ENCODE results near the gene GJA9.

Gene GJA9

DNA sequence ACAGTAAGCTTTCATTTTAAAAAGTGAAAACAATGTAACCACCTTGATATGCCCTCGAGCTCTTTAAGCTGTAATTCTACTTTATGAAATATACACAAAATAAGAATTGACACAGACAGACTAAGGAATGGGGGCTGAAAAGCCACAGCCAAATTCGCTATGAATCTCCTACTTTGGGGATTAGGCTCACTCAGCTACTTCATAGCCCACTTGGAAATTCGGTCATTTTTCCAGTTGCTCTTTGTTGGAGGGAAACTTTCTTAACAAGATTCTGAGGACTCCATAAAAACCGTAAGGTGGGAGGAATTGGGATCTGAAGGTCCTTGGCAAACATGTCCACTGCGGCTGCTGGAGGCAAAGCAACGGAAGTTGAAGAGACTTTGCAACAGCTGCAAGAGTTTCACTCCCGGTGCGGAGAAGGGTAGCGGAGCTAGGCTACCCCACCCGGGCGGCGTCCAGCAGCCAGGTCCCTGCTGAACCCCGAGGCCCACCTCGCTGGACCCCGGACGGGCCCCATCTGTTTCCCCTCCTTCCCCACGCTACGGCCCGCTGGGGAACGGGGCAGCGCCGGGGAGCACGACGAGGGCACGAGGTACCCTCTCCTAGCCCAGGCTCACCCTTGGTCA lies 8.9 kb downstream of the GJA9 start:
- peak; percentile 32 for DNase-seq (ENCODE audit: low spot score)
- peak overlapping the region; percentile 78 for H3K27ac ChIP-seq
- CTCF ChIA-PET = interaction anchor here (0.5 to 0.7 kb wide), 3 partner anchors 11 to 166 kb away, joined by 3 to 4 read pairs (median 3); no protein-coding TSS in a partner anchor
- POLR2A ChIA-PET (ENCODE audit: low non-redundant PET) = interaction anchor here (1.0 kb wide), 1 partner anchor 154 kb away, joined by 3 read pairs; the partner anchor contains the start of gene NDUFS5
- TF ChIP-seq, protein P1, sequence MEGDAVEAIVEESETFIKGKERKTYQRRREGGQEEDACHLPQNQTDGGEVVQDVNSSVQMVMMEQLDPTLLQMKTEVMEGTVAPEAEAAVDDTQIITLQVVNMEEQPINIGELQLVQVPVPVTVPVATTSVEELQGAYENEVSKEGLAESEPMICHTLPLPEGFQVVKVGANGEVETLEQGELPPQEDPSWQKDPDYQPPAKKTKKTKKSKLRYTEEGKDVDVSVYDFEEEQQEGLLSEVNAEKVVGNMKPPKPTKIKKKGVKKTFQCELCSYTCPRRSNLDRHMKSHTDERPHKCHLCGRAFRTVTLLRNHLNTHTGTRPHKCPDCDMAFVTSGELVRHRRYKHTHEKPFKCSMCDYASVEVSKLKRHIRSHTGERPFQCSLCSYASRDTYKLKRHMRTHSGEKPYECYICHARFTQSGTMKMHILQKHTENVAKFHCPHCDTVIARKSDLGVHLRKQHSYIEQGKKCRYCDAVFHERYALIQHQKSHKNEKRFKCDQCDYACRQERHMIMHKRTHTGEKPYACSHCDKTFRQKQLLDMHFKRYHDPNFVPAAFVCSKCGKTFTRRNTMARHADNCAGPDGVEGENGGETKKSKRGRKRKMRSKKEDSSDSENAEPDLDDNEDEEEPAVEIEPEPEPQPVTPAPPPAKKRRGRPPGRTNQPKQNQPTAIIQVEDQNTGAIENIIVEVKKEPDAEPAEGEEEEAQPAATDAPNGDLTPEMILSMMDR (conservative IDR thresholded peaks at IDR 0.05; ENCODE audit: low read depth) = no peak

DNA sequence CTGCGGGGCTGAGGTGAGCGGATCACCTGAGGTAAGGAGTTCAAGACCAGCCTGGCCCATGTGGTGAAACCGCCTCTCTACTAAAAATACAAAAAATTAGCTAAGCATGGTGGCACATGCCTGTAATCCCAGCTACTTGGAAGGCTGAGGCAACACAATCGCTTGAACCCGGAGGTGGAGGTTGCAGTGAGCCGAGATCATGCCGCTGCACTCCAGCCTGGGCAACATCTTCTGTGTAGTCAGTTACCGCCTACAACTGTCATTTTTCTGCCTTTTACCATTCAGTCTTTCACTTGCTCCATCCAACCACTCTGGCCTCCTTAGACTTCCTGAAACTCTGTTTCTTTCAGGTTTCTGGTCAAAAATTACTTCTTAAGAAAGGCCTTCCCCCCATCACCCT lies 10.4 kb downstream of the GJA9 start:
- H3K27ac ChIP-seq = no peak overlapping the region
- TF ChIP-seq, protein P1 (conservative IDR thresholded peaks at IDR 0.05; ENCODE audit: low read depth) = no peak
- ChIA-PET POLR2A (ENCODE audit: low non-redundant PET) (no interaction called here), CTCF (interaction anchor here (0.6 kb wide), 1 partner anchor 668 kb away, joined by 3 read pairs; no protein-coding TSS in a partner anchor)
- no peak for DNase-seq (ENCODE audit: low spot score)

DNA sequence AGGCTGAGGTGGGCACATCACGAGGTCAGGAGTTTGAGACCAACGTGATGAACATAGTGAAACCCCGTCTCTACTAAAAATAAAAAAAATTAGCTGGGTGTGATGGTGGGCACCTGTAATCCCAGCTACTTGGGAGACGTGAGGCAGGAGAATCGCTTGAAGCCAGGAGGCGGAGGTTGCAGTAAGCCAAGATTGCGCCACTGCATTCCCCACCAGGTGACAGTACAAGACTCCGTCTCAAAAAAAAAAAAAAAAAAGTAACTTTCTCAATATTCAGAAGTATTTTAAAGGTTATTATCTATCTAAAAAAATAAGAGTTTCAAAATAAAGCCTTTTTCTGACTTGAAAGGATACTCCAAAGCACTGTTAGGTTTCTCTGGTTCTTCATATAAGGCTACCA lies 14.2 kb downstream of the GJA9 start:
- ChIA-PET POLR2A (ENCODE audit: low non-redundant PET) (no interaction called here), CTCF (no interaction called here)
- TF ChIP-seq, protein P1 (conservative IDR thresholded peaks at IDR 0.05; ENCODE audit: low read depth) = no peak
- no peak for DNase-seq (ENCODE audit: low spot score)
- no peak overlapping the region for H3K27ac ChIP-seq

DNA sequence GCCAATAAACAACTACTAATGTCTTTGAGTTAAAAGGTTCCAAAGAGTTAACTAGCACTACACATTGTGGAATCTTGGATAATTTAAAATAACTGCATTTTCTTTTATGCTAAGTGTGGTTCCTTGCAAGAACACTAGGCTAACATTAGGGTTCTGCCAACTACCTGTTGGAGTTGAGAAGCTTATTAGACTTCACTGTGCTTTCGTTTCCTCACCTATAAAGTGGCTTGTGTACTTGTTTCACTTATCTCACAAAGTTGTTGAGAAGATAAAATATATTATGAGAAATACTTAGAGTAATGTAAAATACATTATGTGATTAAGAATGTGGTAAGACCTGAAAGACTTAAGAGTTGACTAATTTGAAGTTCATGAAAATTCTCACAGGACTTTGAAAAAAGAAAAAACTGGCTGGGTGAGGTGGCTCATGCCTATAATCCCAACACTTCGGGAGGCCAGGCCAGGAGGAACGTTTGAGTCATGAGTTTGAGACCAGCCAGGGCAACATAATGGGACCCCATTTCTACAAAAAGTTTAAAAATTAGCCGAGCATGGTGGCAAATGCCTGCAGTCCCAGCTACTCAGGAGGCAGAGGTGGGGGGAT lies 16.2 kb downstream of the GJA9 start:
- ChIA-PET POLR2A (ENCODE audit: low non-redundant PET) (no interaction called here), CTCF (interaction anchor here (0.6 to 1.2 kb wide), 2 partner anchors 16 to 111 kb away, joined by 3 to 5 read pairs; no protein-coding TSS in a partner anchor)
- TF ChIP-seq, protein P1 (conservative IDR thresholded peaks at IDR 0.05; ENCODE audit: low read depth) = no peak
- H3K27ac ChIP-seq = no peak overlapping the region
- no peak for DNase-seq (ENCODE audit: low spot score)

DNA sequence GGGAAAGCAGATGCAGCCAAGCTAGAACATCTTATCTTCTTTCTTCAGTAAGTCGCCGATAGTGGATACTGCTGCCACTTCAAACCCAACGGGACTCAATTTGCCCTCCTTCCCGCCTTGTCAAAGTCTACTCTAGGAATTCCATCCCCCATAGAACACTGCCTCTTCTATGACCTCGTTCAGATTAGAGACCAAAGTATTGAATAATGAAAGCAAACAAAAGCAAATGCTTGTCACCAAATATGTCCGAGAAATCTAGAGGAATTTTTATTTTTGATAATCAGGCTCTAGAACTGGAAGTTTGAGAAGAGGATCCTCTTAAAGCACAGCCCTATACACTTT lies 21.0 kb downstream of the GJA9 start:
- CTCF ChIA-PET = no interaction called here
- H3K27ac ChIP-seq = peak overlapping the region; percentile 95
- DNase-seq (ENCODE audit: low spot score) = peak; percentile 15
- POLR2A ChIA-PET (ENCODE audit: low non-redundant PET) = interaction anchor here (0.6 kb wide), 1 partner anchor 105 kb away, joined by 3 read pairs; no protein-coding TSS in a partner anchor
- TF ChIP-seq, protein P1 (conservative IDR thresholded peaks at IDR 0.05; ENCODE audit: low read depth) = no peak

DNA sequence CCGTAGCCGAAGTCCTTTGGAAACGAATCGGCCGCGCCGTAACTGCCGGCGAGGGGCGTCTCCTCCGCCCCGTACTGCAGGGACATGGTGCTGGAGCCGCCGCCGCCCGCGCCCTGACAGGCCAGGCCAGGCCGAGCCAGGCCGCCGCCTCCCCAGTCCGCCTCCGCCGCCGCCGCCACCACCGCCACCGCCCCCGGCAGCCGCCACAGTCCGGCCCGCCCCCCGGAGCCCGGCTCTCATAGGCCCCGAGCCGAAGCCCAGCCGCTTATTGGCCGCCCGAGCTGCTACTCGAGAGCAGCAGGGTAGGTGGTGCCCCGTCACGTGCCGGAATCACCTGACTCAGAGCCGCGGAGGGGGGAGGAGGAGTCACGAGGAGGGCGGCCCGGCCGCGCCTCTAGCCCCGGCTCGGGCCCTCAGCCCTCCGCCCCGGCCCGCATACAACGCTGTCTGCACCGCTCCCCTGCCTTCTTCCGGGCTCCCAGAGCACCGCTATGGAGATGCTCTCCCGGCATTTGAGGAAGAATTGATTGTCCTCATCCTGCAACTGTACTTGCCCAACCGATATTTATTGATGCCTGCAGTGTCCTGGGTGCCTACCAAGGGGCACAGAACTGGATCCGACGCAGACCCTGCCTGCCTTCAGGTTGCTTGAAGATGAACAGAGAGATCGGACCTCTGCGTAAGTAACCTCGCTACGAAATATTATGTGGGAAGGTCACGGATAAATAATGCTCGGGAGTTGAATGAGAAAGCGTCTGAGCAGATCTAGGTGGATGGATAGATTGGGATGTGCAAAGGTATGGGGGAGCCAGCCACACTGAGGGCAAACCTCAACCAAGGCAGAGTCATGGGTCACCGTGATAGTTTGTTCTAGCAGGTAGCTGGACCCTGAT lies 21.6 kb downstream of the GJA9 start, which contains the start of gene RRAGC:
TSS of gene RRAGC (minus strand) at position 212 of the 893 bp plus-strand sequence. CDS start at position 86, 126 bp downstream.
- H3K27ac ChIP-seq = peak within 1 kb of the TSS; percentile 95
- CTCF ChIA-PET = no interaction called here
- TF ChIP-seq, protein P1 (conservative IDR thresholded peaks at IDR 0.05; ENCODE audit: low read depth) = no peak
- DNase-seq (ENCODE audit: low spot score) = peak; percentile 100
- POLR2A ChIA-PET (ENCODE audit: low non-redundant PET) = interaction anchor here (0.6 kb wide), 1 partner anchor 106 kb away, joined by 3 read pairs; no protein-coding TSS in a partner anchor
